ENCODE measurements around the gene MDFIC2.

- TF ChIP-seq, protein P1, sequence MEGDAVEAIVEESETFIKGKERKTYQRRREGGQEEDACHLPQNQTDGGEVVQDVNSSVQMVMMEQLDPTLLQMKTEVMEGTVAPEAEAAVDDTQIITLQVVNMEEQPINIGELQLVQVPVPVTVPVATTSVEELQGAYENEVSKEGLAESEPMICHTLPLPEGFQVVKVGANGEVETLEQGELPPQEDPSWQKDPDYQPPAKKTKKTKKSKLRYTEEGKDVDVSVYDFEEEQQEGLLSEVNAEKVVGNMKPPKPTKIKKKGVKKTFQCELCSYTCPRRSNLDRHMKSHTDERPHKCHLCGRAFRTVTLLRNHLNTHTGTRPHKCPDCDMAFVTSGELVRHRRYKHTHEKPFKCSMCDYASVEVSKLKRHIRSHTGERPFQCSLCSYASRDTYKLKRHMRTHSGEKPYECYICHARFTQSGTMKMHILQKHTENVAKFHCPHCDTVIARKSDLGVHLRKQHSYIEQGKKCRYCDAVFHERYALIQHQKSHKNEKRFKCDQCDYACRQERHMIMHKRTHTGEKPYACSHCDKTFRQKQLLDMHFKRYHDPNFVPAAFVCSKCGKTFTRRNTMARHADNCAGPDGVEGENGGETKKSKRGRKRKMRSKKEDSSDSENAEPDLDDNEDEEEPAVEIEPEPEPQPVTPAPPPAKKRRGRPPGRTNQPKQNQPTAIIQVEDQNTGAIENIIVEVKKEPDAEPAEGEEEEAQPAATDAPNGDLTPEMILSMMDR (IDR thresholded peaks at IDR 0.05): no peak
- TF ChIP-seq POLR2A (IDR thresholded peaks at IDR 0.05) (no peak), POLR2AphosphoS5 (IDR thresholded peaks at IDR 0.05) (no peak)
Measured at GRCh38 chr3:70309591-70309990, 2.8 kb downstream of the MDFIC2 start.
